K562 (cell line): ENCODE measurements around the gene NINL. TPM values are rescaled to one million over a fixed set of nuclear protein-coding genes. Genes with fewer than 3 reads are reported as not detected.

Source experiments
- ATF3 ChIP-seq, 2 experiments: fragments of 450-650 bp in 1 of 2; sonication (generic) in 1 of 2; formaldehyde crosslinking in 1 of 2; IDR thresholded peaks in 1 of 2; conservative IDR thresholded peaks in 1 of 2; 2 replicates each; pipeline versions ENCODE4 v1.6.1 to v1.8.1; 2016 to 2023; ENCODE audit warnings: mild to moderate bottlenecking in 2 of 2, moderate library complexity in 2 of 2, inconsistent platforms in 1 of 2, missing genetic modification reagents in 1 of 2
- CBFA2T3 ChIP-seq: fragments of 450-650 bp; IDR thresholded peaks from 2 replicates; pipeline ENCODE4 v1.6.1; 2017
- IRF9 ChIP-seq: fragments of 450-650 bp; IDR thresholded peaks from 2 replicates; pipeline ENCODE4 v1.6.1; 2016; ENCODE audit warnings: missing biosample characterization, missing genetic modification characterization
- JUND ChIP-seq, 2 experiments: IDR thresholded peaks; 2 replicates in 1 of 2; 3 replicates in 1 of 2; pipeline ENCODE4 v1.6.1; 2011; ENCODE audit warnings: borderline replicate concordance in 2 of 2, low read depth in 2 of 2, low read length in 2 of 2, improper control_type of control experiment in 1 of 2, missing biosample characterization in 1 of 2, missing genetic modification characterization in 1 of 2, missing genetic modification reagents in 1 of 2
- KDM1A ChIP-seq, 2 experiments: fragments of 450-650 bp; IDR thresholded peaks; 2 replicates each; pipeline ENCODE4 v1.6.1; 2016; ENCODE audit warnings: mild to moderate bottlenecking in 2 of 2
- MAFG ChIP-seq: fragments of 450-650 bp; conservative IDR thresholded peaks from 2 replicates; pipeline ENCODE4 v1.6.1; 2016; ENCODE audit warnings: missing genetic modification characterization, missing compliant biosample characterization
- POLR2AphosphoS2 ChIP-seq: IDR thresholded peaks from 2 replicates; pipeline ENCODE4 v1.6.1; 2012; ENCODE audit warnings: low read length, improper control_type of control experiment
- RBM25 ChIP-seq: fragments of 200-400 bp; formaldehyde crosslinking; IDR thresholded peaks from 2 replicates; pipeline ENCODE4 v1.6.1; 2018; ENCODE audit warnings: low read length, low read depth, moderate library complexity; ENCODE audit not compliant: severe bottlenecking
- ZFP30 ChIP-seq: fragments of 250-450 bp; sonication (Bioruptor Pico); IDR thresholded peaks from 2 replicates; pipeline ENCODE4 v1.8.0; 2022; ENCODE audit warnings: moderate library complexity, mild to moderate bottlenecking, inconsistent platforms, borderline replicate concordance
- ZNF316 ChIP-seq: fragments of 450-650 bp; IDR thresholded peaks from 2 replicates; pipeline ENCODE4 v1.6.1; 2016
- polyA plus RNA-seq, 8 experiments: library from polyadenylated mRNA; depleted of rRNA in 4 of 8; stranded (reverse) in 5 of 8; unstranded in 3 of 8; fragments of >200 nt; fragmentation: Nextera tagmentation in 2 of 8; fragmentation: Illumina TruSeq in 1 of 8; extraction: Ambion mirVana in 2 of 8; extraction: Trizol in 1 of 8; gene quantifications; 2 replicates each; pipeline versions ENCODE4 v1.2.1 to v1.2.3, GENCODE V29; 2011 to 2014; ENCODE audit warnings: inconsistent platforms in 1 of 8, missing spikeins in 1 of 8
- total RNA-seq, 7 experiments: library from RNA; depleted of rRNA in 6 of 7; stranded (reverse); fragments of >200 nt in 6 of 7; fragmentation: Illumina TruSeq in 2 of 7; extraction: Trizol in 2 of 7; gene quantifications; 2 replicates each; pipeline versions ENCODE4 v1.2.1 to v1.2.3, GENCODE V29; 2011 to 2021; ENCODE audit warnings: low replicate concordance in 1 of 7

Gene NINL
- total and polyA plus RNA-seq, 9 of the 15 experiments (the other 6 are each of a cell fraction or from before 2014, with no cell fraction given): 0.03 to 0.22 (median 0.05) TPM; not detected in 5

DNA sequence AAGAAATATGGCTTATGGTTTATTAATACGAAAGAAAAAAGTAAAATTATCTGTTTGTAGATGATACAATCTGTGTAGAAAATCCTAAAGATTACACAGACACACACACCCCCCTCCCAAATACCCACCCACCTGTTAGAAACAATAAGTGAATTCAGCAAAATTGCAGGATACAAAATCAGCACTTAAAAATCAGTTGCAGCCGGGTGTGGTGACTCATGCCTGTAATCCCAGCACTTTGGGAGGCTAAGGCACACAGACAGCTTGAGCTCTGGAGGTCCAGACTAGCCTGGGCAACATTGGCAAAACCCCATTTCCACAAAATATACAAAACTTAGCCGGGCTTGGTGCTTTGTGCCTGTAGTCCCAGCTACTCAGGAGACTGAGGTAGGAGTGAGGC, 42.3 kb downstream of the NINL start (continued):
- peak; percentile 72 for TF ChIP-seq ATF3 (IDR thresholded peaks at IDR 0.05)
- TF ChIP-seq ATF3 (CRISPR knock-in tag; conservative IDR thresholded peaks at IDR 0.05): no peak
- TF ChIP-seq ZNF316: peak; percentile 87
- peak; percentile 49 to 50; a peak in 2 of 4 replicates for TF ChIP-seq KDM1A (IDR thresholded peaks at IDR 0.05)
- TF ChIP-seq POLR2AphosphoS2: no peak
- 0 out of 2 replicates have a peak, but pooled peaks have one; percentile 13 for TF ChIP-seq CBFA2T3
- TF ChIP-seq ZFP30 (CRISPR knock-in tag): no peak
- no peak for TF ChIP-seq RBM25
- peak; percentile 78 for TF ChIP-seq JUND (IDR thresholded peaks at IDR 0.05; ENCODE audit: borderline replicate concordance, low read depth, low read length)
- peak; percentile 58; the same call in 1 of the 3 replicates for TF ChIP-seq JUND (tag; IDR thresholded peaks at IDR 0.05; ENCODE audit: borderline replicate concordance, low read depth, low read length)
- no peak for TF ChIP-seq IRF9
- TF ChIP-seq MAFG (tag): peak; percentile 70
